Colonic mucosa (tissue), 4 donors: ENCODE measurements around the gene AARS2. TPM values are rescaled to one million over a fixed set of nuclear protein-coding genes. Genes with fewer than 3 reads are reported as not detected.
A peak's percentile ranks its signal among the peaks of the same experiment; 100 is the strongest.

ENCODE experiments used
- DNase-seq: peaks from one replicate; pipeline ENCODE4 v3.0.0-alpha.2; 2020
- H3K27ac ChIP-seq: fragments of 200-600 bp; one replicate; pipeline ENCODE4 v1.8.0; 2021
- H3K27me3 ChIP-seq: fragments of 200-600 bp; one replicate; pipeline ENCODE4 v1.8.0; 2021
- H3K36me3 ChIP-seq: fragments of 200-600 bp; one replicate; pipeline ENCODE4 v1.8.0; 2021
- H3K4me1 ChIP-seq: fragments of 200-600 bp; one replicate; pipeline ENCODE4 v1.8.0; 2021; ENCODE audit warnings: mild to moderate bottlenecking
- H3K4me3 ChIP-seq: fragments of 200-600 bp; one replicate; pipeline ENCODE4 v1.8.0; 2021
- H3K9ac ChIP-seq, 2 donors: one replicate each; pipeline ENCODE4 v1.7.0; 2013; ENCODE audit warnings: control low read depth in 2 of 2, low read depth in 2 of 2, low read length in 2 of 2
- H3K9me3 ChIP-seq: fragments of 200-600 bp; one replicate; pipeline ENCODE4 v1.8.0; 2021
- CTCF ChIP-seq: fragments of 200-600 bp; IDR thresholded peaks from one replicate; pipeline ENCODE4 v1.8.0; 2022; ENCODE audit warnings: antibody characterized with exemption, mild to moderate bottlenecking
- intact Hi-C: fragments of 100-400 bp; cut with DNase I; formaldehyde crosslinking; loops from one replicate; pipeline ENCODE4 v1.14.1; 2022
- total RNA-seq, 2 donors: library from RNA; stranded (reverse); fragmentation: NEBNext Ultra II Directional in 1 of 2; extraction: Animal tissue kit (Norgen Biotek cat#: 25700) in 1 of 2; gene quantifications; one replicate each; pipeline ENCODE4 v1.2.1, GENCODE V29; 2021
- donor health status: healthy.
- donor health status: DM: no; HTN: no; CAD: no.
- donor health status: DM: no; HTN: no; CAD: no.

AARS2 gene
- total RNA-seq, 2 donors from 2014 or later, result 9.0 to 27.7 TPM

- Histone ChIP-seq H3K4me1 (peaks cover 18% of the 10 kb centered on the region), H3K27ac (no peak overlapping the region), H3K9ac (peak overlapping the region in 1 of 2 donors; percentile 70), H3K36me3 (peaks cover 17% of the 10 kb centered on the region), H3K27me3 (no peaks in the 10 kb centered on the region), H3K4me3 (no peak overlapping the region), H3K9me3 (no peaks in the 10 kb centered on the region)
- intact Hi-C loops, result no loop called here
- DNase-seq, result no peak
- no peak for TF ChIP-seq CTCF
Measured at GRCh38 chr6:44258325-44258863, 54.8 kb downstream of the AARS2 start.

- H3K4me1 ChIP-seq, result peaks cover 15% of the 10 kb centered on the region
- H3K27me3 ChIP-seq, result no peaks in the 10 kb centered on the region
- peak overlapping the region; percentile 78 for H3K4me3 ChIP-seq
- no peak for DNase-seq
- H3K36me3 ChIP-seq, result peaks cover 17% of the 10 kb centered on the region
- no peaks in the 10 kb centered on the region for H3K9me3 ChIP-seq
- no peak for TF ChIP-seq CTCF
- intact Hi-C loops, result no loop called here
- H3K9ac ChIP-seq, result peak overlapping the region; percentile 70 to 88
- peak overlapping the region; percentile 87 for H3K27ac ChIP-seq
Measured at GRCh38 chr6:44257753-44258324, 55.3 kb downstream of the AARS2 start.

- peak; percentile 74 for DNase-seq
- TF ChIP-seq CTCF, result peak; percentile 48
- intact Hi-C loops, result no loop called here
- Histone ChIP-seq H3K4me1 (peaks cover 13% of the 10 kb centered on the region), H3K9me3 (no peaks in the 10 kb centered on the region), H3K36me3 (peaks cover 17% of the 10 kb centered on the region), H3K27ac (peak within 1 kb of the TSS; percentile 87), H3K27me3 (no peaks in the 10 kb centered on the region), H3K4me3 (peak within 1 kb of the TSS; percentile 78), H3K9ac (peak within 1 kb of the TSS; percentile 88)
Measured at GRCh38 chr6:44257025-44257752, 56.0 kb downstream of the AARS2 start, which contains the start of gene SLC35B2. Gene SLC35B2 (minus strand): TSS chr6:44257528. CDS start chr6:44257410, 118 bp downstream.

- H3K36me3 ChIP-seq, result peaks cover 21% of the 10 kb centered on the region
- H3K9me3 ChIP-seq, result no peaks in the 10 kb centered on the region
- DNase-seq, result no peak
- H3K27me3 ChIP-seq, result no peaks in the 10 kb centered on the region
- H3K9ac ChIP-seq, result peak overlapping the region; percentile 88
- peak overlapping the region; percentile 87 for H3K27ac ChIP-seq
- H3K4me3 ChIP-seq, result peak overlapping the region; percentile 78
- TF ChIP-seq CTCF, result no peak
- peaks cover 13% of the 10 kb centered on the region for H3K4me1 ChIP-seq
- intact Hi-C loops, result no loop called here
Measured at GRCh38 chr6:44256775-44257024, 56.4 kb downstream of the AARS2 start.

GRCh38 chr6:44255871-44256774 lies 57.0 kb downstream of the AARS2 start:
- Histone ChIP-seq H3K27me3 (no peaks in the 10 kb centered on the region), H3K27ac (peak overlapping the region; percentile 87), H3K9me3 (no peaks in the 10 kb centered on the region), H3K4me1 (peaks cover 8% of the 10 kb centered on the region), H3K9ac (peak overlapping the region; percentile 88), H3K36me3 (peaks cover 25% of the 10 kb centered on the region), H3K4me3 (peak overlapping the region; percentile 78)
- no peak for TF ChIP-seq CTCF
- intact Hi-C loops, result no loop called here
- peak; percentile 75 for DNase-seq
